ENCODE measurements around the gene HNRNPUL2.

Gene HNRNPUL2

DNA sequence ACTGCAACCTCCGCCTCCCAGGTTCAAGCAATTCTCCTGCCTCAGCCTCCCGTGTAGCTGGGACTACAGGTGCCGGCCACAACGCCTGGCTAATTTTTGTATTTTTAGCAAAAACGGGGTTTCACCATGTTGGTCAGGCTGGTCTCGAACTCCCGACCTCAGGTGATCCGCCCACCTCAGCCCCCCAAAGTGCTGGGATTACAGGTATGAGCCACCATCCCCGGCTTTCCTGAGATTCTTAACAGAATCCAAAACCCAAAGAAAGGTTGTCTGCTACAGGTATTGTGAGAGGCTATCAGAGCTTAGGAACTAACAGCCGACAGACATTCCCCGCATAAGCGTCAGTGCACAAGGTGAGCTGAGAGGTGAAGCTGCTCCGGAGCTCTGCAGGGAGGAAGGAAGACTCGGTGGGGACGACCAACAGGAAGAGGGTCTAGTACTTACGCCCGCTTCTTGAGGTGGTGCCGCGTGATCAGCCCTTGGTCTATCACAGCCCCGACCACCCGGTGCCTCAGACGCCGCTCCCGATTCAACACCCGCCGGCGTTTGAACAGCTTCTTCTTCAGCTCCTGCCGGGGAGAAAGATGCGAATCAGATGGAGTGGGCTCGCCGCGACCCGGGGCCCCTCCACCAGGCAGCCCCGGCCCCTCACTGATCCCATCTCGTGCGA, 62.7 kb downstream of the HNRNPUL2 start:
- H3K4me3 ChIP-seq (ENCODE audit: low read depth in 1 of 5, low read length in 5 of 5), result peak overlapping the region; percentile 82 to 95 (median 94)
- peak overlapping the region; percentile 90 for H3K27ac ChIP-seq (ENCODE audit: low read depth, low read length)
- peaks cover 0 to 25% (median 15%) of the 10 kb centered on the region in 5 donors for H3K36me3 ChIP-seq (ENCODE audit: control insufficient read depth in 5 of 5, insufficient read depth in 5 of 5, low read length in 5 of 5)
- no peaks in the 10 kb centered on the region for H3K9me3 ChIP-seq (ENCODE audit: control insufficient read depth in 5 of 5, low read length in 5 of 5)
- H3K27me3 ChIP-seq (ENCODE audit: control insufficient read depth in 5 of 5, insufficient read depth in 4 of 5, low read length in 5 of 5), result no peaks in the 10 kb centered on the region
- peaks cover 4 to 36% (median 28%) of the 10 kb centered on the region in 5 donors for H3K4me1 ChIP-seq (ENCODE audit: control insufficient read depth in 5 of 5, insufficient read depth in 5 of 5, low read length in 5 of 5)
- peak overlapping the region; percentile 56 to 94 (median 85) for H3K9ac ChIP-seq (ENCODE audit: low read length in 5 of 5)

All from subcutaneous abdominal adipose tissue (tissue), 5 donors.